ENCODE results near the gene IL7R.
"Not testable (repeated sequence)": the region's sequence is repeated elsewhere in the genome, so short reads cannot be mapped to it uniquely, and the experiment has no call there.

IL7R gene

GRCh38 chr5:35833224-35833623 lies 23.5 kb upstream of the IL7R start:
- no peak for DNase-seq (ENCODE audit: extremely low spot score)
- TF ChIP-seq, protein P1, sequence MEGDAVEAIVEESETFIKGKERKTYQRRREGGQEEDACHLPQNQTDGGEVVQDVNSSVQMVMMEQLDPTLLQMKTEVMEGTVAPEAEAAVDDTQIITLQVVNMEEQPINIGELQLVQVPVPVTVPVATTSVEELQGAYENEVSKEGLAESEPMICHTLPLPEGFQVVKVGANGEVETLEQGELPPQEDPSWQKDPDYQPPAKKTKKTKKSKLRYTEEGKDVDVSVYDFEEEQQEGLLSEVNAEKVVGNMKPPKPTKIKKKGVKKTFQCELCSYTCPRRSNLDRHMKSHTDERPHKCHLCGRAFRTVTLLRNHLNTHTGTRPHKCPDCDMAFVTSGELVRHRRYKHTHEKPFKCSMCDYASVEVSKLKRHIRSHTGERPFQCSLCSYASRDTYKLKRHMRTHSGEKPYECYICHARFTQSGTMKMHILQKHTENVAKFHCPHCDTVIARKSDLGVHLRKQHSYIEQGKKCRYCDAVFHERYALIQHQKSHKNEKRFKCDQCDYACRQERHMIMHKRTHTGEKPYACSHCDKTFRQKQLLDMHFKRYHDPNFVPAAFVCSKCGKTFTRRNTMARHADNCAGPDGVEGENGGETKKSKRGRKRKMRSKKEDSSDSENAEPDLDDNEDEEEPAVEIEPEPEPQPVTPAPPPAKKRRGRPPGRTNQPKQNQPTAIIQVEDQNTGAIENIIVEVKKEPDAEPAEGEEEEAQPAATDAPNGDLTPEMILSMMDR (IDR thresholded peaks at IDR 0.05; ENCODE audit: control extremely low read depth, extremely low read depth, low read depth, missing control alignments) = no peak
- CTCF ChIA-PET = interaction anchor here (0.7 to 1.5 kb wide), 3 partner anchors 11 to 92 kb away, joined by 3 to 6 read pairs (median 3); no protein-coding TSS in a partner anchor
- POLR2A ChIA-PET = no interaction called here

GRCh38 chr5:35835796-35836742 lies 20.6 kb upstream of the IL7R start:
- TF ChIP-seq, protein P1 (IDR thresholded peaks at IDR 0.05; ENCODE audit: control extremely low read depth, extremely low read depth, low read depth, missing control alignments) = no peak
- peak; percentile 25 for DNase-seq (ENCODE audit: extremely low spot score)
- ChIA-PET POLR2A (no interaction called here), CTCF (no interaction called here)

DNA sequence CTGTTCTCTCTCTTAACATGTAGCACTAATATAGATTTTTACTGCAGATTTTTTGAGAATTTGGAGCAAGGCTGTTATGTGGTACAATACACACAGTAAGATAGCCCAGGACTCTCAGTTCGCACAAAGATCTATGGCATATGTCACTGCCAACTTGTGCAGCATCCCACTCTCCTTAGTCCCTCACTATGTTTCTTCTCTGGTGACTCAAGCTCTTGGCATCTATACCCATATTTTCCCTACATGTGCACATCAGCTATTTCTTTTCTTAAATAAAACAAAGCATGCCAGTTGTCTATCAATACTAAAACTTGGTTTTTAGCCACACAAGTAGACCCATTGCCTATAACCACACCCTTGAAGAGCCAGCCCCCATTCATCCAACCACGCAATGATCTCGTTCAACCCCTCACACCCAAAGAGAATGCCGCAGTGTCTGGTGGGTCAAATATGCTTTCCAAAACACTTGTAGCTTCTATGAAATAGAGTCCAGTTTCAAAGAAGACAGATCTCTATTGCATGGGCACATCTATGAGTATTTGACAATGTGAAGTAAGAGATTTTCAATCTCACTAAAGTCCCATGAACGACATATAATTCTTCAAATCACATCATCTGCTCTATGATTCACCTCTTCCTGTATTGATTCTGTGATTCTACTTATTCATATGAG lies 18.2 kb upstream of the IL7R start:
- DNase-seq (ENCODE audit: extremely low spot score) = no peak
- TF ChIP-seq, protein P1 (IDR thresholded peaks at IDR 0.05; ENCODE audit: control extremely low read depth, extremely low read depth, low read depth, missing control alignments) = no peak
- ChIA-PET POLR2A (no interaction called here), CTCF (no interaction called here)

DNA sequence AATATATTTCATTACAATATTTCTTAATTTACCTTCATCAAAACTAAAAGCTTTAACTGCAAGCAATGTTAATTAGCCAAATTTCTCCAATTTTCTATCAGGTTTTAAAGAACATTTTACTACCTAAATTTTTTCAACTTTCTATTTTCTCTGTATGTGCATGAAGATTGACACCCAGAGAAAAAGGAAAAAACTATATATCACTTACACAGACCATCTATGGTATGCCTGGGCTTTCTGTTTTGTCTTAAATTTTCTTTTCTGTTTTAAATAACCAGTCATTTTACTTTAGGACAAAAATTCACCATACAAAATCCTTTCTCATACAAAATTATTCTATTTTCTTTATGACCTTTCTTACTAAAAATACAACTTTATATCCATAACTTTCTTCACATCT lies 13.8 kb upstream of the IL7R start:
- TF ChIP-seq, protein P1 (IDR thresholded peaks at IDR 0.05; ENCODE audit: control extremely low read depth, extremely low read depth, low read depth, missing control alignments) = no peak
- no peak for DNase-seq (ENCODE audit: extremely low spot score)
- CTCF ChIA-PET = no interaction called here
- POLR2A ChIA-PET = no interaction called here

- CTCF ChIA-PET; POLR2A ChIA-PET; DNase-seq (ENCODE audit: extremely low spot score): not testable (repeated sequence)
Measured at GRCh38 chr5:35845508-35845907, 11.2 kb upstream of the IL7R start.

DNA sequence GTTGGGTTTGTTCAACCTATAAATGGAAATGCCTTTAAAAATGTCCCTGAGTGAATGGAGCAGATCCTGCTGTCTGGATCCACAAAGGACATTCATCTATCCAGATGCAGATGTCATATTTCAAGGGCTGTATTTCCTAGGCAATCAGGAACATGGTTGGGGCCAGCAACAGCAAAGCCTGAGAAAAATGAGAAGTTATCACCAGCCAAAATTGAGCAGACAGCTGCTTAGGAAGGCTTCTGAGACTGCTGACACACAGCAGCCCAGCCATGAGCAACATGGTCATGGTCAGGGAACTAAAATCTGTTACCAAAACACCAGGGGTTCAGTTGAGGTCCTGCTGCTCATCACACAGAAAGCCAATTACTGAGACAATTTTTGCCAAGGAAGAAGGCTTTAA lies 9.2 kb upstream of the IL7R start:
- TF ChIP-seq, protein P1 (IDR thresholded peaks at IDR 0.05; ENCODE audit: control extremely low read depth, extremely low read depth, low read depth, missing control alignments) = no peak
- CTCF ChIA-PET = no interaction called here
- POLR2A ChIA-PET = no interaction called here
- no peak for DNase-seq (ENCODE audit: extremely low spot score)

DNA sequence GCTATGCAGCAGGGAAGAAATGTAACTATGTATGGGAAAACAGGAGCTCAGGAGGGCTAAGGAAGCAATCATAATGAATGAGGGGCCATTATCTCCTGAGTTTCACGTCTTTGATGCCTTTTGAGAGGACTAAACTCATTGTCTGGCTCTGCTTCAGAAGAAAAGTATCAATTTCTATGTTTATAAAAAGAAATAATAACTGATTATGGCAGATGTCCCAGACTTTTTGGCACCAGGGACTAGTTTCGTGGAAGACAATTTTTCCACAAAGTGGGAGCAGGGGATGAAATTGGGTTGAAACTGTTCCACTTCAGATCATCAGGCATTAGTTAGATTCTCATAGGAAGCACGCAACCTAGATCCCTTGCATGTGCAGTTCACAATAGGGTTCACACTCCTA lies 8.7 kb upstream of the IL7R start:
- DNase-seq (ENCODE audit: extremely low spot score) = no peak
- CTCF ChIA-PET = no interaction called here
- TF ChIP-seq, protein P1 (IDR thresholded peaks at IDR 0.05; ENCODE audit: control extremely low read depth, extremely low read depth, low read depth, missing control alignments) = no peak
- POLR2A ChIA-PET = no interaction called here
